GM21423 (cell line): ENCODE measurements around the gene SSR2.

Experiments used
- ATAC-seq: cut with Tn5 transposase; IDR thresholded peaks from one replicate; pipeline ENCODE4 v1.9.1; 2021; ENCODE audit warnings: mild to moderate bottlenecking, moderate library complexity; ENCODE audit not compliant: unreplicated experiment

SSR2 gene

DNA sequence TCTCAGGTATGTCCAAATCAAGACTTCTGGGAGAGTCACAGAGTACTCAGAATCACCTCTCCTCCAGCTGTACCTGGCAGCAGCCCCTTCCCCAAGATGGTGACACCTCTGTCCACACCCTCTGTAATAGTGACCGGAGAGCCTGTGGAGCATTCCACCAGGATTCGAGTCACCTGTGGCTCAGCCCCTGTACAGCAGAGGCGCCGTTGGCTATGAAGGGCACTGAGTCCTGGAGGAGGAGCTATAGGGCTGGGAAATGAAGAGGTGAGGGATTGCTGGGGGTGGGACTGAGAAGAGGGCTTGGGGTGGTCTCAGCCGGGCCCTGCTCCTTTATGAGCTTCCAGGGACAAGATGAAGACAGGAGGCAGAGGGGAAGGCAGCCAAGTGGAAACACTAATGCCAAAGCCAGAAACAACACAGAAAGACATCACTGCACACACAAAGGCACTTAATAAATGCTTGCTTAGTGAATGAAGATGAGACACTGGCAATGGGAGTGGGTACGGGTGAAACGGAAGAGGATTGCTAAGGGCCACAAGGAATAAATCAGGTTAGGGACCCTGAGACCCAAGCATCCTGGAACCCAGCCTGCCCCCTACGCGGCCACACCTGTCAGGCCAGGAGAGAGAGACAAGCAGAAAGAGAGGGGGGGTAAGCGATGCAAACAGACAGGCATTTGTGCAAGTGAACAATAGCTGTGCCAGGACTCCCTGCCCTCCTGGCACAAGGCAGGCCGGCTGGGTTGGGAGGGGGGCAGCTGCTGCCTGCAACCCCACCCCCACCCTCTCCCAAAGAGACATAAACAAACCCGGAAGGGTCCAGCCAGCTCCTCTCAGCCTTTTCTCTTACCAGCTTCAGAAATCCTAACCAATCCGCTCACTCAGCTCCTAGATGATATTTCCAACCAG, 46.3 kb downstream of the SSR2 start:
- no peak for ATAC-seq

GRCh38 chr1:155973723-155974122, 47.0 kb downstream of the SSR2 start:
- ATAC-seq, result no peak

DNA sequence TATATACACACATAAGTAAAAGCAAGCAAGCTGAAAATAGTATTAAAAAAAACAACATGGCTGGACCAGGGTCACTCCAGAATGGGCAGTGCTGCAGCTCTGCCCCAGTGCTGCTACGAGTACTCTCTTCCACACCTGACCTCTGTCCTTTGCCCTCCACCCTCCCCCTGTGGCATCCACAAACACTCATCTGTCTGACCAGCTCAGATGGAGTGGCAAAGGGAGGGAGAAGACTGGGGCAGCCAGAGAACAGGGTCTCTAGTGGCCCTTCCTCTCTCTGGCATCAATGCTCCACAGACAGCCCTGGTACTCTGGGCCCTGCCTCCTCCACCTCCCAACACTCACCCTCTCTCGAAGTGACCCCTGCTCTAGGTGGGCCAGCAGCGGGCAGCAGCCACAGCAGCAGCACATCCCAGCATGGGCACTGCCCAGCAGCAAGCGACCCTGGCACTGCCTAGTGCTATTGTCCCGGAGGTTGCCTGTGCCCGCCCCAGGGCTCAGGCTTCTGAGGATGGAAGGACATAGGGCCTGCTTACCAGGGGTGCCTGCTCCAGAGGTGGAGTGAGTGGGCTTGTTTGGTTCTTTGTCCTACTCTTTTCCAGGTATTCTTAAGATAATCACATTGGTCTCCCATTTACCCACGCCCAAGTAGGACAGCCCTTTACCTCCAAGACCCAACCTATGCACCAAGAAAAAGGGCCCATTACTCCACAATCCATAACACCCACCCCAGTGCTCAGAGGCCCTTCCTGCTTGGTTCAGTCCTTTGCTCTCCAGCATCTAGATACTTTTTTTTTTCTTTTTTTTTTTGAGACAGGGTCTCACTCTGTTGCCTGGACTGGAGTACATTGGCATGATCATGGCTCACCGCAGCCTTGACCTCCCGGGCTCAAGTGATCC, 48.6 kb downstream of the SSR2 start:
- ATAC-seq, result no peak

DNA sequence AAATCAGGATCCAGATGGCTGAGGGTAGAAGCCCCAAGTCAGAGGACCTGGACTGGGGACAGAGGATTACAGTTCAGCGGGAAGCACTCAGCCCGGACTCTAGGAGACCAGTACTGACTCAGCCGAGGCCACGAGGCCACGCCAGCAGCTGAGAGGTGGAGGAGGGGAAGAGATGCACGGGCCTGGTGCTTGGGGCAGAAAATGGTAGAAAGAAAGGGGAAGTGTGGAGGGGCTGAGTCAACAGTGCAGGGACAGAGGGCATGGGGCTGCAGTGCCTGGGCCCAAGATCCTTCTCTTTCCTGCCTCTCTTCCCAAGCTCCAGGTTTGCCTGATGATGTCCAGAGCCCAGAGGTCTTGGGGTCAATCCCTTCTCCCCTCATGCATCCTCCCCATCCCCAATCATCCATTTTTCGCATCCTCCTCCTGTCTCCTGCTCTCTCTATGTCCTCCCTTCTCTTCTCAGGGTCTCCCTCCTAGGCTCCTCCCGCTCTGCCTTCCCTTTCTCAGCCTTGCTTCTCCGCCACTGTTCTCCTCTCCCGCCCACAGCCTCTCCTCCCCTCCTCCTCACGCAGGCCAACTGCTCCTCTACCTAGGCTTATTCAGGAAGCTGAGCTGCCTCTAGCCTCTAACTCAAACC, 50.1 kb downstream of the SSR2 start:
- peak; percentile 50 for ATAC-seq

DNA sequence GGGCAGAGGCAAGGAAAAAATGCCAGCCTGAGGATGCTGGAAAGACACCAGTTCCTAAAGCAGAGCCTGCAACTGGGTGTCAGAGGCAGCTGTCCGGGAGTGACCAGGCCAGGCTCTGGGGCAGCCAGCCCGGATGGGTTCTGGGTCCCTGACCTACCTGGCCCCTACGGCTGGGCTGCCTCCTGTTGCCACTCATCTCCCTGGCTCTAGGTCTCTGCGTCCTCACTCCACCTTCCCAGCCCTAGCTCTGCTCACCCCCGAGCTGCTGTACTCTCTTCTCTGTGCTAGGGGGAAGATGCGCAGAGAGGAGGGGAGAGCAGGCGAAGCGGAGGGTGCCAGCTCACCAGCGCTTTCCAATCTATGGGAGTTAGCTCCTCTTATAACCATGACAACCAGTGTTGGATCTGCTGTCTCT, 51.4 kb downstream of the SSR2 start:
- no peak for ATAC-seq

GRCh38 chr1:155968670-155969069, 52.1 kb downstream of the SSR2 start:
- ATAC-seq, result no peak

GRCh38 chr1:155968051-155968400, 52.7 kb downstream of the SSR2 start:
- ATAC-seq, result no peak

DNA sequence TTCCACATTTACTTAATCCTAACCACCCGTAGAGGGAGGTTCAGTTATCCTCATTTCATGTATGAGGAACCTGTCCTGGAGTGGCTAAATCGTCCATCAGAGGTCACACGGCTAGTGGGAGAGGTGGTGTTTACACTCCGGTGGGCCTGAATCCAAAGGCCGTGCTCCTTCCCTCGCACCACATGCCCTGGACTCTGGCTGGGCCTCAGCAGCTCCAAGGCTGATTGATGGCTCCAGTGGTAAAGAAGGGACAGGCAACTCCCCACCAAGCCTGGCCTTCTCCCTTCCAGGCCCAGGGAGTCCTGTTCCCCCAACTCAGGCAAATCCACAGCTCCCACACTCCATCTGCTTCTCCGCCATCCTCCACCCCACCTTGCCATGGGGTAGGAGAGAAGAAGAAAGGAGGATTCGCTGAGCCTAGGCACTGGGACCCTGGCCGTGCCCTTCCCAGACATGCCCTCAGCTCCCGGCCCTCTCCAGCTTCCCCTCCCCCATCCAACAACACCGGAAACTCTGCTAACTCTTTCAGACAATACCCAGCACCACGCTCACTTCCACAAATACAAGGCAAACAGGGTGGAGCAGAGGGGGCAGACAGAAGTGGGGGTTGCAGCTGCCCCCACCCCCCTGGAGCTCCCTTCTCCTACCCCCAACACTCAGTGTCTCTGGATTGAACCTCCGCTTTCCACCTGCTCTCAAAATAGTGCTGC, 53.3 kb downstream of the SSR2 start:
- ATAC-seq, result no peak

- ATAC-seq, result no peak
Observed at GRCh38 chr1:155966750-155967149, 54.0 kb downstream of the SSR2 start.

DNA sequence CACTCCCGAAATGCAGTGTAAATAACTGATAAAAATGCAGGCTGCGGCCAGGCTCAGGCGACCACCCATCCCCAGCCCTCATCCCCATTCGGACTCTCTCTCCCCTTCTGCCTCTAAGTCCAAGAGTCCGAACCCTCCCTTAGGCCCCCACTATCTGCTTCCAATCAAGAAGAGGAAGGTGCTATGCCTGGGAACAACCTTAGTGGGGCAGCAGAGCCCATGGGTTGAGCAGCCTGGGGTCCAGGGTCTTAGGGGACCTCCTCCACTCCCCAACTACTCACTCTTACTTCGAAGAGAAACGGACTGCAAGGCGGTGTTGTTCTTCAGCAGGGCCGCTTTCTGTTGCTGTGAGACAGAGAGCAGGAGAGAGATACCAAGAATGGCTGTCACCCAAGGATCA, 54.6 kb downstream of the SSR2 start:
- no peak for ATAC-seq

- ATAC-seq, result no peak
Observed at GRCh38 chr1:155964193-155964592, 56.6 kb downstream of the SSR2 start.

DNA sequence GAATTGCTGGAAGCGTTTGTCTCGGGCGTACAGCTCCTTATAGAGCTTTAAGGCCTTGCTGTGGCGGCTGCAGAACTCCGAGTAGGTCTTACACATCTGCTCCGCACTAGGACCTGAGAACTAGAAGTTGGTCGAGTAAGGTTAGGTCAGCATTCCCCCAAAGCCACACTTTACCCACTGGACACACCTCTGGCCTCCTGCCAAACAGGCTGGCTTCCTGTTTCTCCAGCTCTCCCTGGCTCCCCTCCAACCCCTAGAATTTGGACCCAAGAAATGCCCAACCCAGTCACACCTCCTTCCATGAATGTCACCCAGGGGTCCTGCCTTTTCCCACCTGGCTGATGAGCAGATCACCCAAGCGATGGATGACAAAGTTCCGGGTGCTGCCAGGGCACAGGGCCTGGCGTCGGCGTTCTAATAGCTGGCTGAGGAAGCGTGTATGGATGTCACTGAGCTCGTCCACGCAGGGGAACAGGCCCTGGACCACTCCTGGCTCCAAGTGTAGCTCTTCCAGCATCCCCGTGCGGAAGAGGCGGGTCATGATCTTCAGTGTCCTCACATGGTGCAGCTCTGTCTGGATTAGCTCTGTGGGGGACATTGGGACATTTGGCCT, 58.0 kb downstream of the SSR2 start:
- no peak for ATAC-seq

DNA sequence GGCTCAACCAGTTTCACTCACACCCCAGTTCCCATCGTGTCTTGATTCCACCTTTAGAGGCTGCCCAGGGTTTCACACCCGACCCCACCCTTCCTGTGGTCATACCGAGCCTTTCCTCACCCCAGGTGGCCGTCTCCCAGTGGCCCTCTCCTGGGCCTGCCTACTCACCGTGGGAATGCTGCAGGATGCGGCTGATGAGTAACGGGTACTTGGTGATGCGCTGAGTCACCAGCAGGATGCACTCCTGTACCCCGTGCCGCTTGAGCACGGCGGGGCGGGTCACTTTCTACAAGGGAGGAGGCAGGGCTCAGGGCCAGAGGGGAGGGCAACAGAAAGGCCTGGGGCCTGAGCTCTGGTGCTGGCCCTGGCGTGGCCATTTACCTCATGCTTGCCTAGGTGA, 58.8 kb downstream of the SSR2 start:
- ATAC-seq, result no peak

- no peak for ATAC-seq
Observed at GRCh38 chr1:155960081-155960745, 60.5 kb downstream of the SSR2 start.
